Heart left ventricle (tissue), 16 donors: ENCODE measurements around the gene FAM89B. TPM values are rescaled to one million over a fixed set of nuclear protein-coding genes. Genes with fewer than 3 reads are reported as not detected.
A peak's percentile ranks its signal among the peaks of the same experiment; 100 is the strongest.

Experiments
- ATAC-seq, 4 donors: fragments of 200-7000 bp; cut with Tn5 transposase; one replicate each; pipeline ENCODE4 v1.9.1; 2020 to 2022; ENCODE audit warnings: moderate library complexity in 4 of 4, mild to moderate bottlenecking in 3 of 4, moderate number of reproducible peaks in 1 of 4
- DNase-seq, 5 donors: peaks; one replicate each; pipeline ENCODE4 v3.0.0-alpha.2; 2020
- H3K27ac ChIP-seq, 12 donors: fragments of 200-600 bp; sonication (generic) in 4 of 12; one replicate each; pipeline versions ENCODE4 v1.5.0 to v1.8.0; 2016 to 2022; ENCODE audit warnings: mild to moderate bottlenecking in 2 of 12
- H3K27me3 ChIP-seq, 9 donors: fragments of 200-600 bp; sonication (generic) in 2 of 9; one replicate each; pipeline versions ENCODE4 v1.5.1 to v1.8.0; 2016 to 2022; ENCODE audit warnings: mild to moderate bottlenecking in 3 of 9
- H3K36me3 ChIP-seq, 9 donors: fragments of 200-600 bp; sonication (generic) in 2 of 9; one replicate each; pipeline versions ENCODE4 v1.5.0 to v1.8.0; 2018 to 2022; ENCODE audit warnings: mild to moderate bottlenecking in 2 of 9
- H3K4me1 ChIP-seq, 12 donors: fragments of 200-600 bp; sonication (generic) in 4 of 12; one replicate each; pipeline versions ENCODE4 v1.5.0 to v1.8.0; 2016 to 2022; ENCODE audit warnings: mild to moderate bottlenecking in 3 of 12
- H3K4me3 ChIP-seq, 12 donors: fragments of 200-600 bp; sonication (generic) in 4 of 12; one replicate each; pipeline versions ENCODE4 v1.5.0 to v1.8.0; 2017 to 2022; ENCODE audit warnings: mild to moderate bottlenecking in 9 of 12, moderate library complexity in 4 of 12
- H3K9me3 ChIP-seq, 12 donors: fragments of 200-600 bp; sonication (generic) in 4 of 12; one replicate each; pipeline versions ENCODE4 v1.5.0 to v1.8.0; 2016 to 2022; ENCODE audit warnings: mild to moderate bottlenecking in 1 of 12
- POLR2A ChIP-seq, 2 donors: fragments of 450-650 bp; IDR thresholded peaks; one replicate each; pipeline ENCODE4 v1.6.1; 2017; ENCODE audit warnings: antibody characterized with exemption in 2 of 2, mild to moderate bottlenecking in 2 of 2, moderate library complexity in 2 of 2
- WGBS, 4 donors: extraction: QIAGEN DNeasy Blood & Tissue Kit in 2 of 4; methylation state at CpG; one replicate each; pipeline versions ENCODE4 v1.1.5 to v1.1.7; 2013 to 2018; 5-methylcytosine and 5-hydroxymethylcytosine counted together
- intact Hi-C, 10 donors: fragments of 100-400 bp; cut with DNase I; formaldehyde crosslinking; loops; one replicate each; pipeline versions ENCODE4 v1.11.1 to v1.14.2; 2022
- polyA plus RNA-seq, 2 donors: library from polyadenylated mRNA; stranded (reverse); fragments of 200-250 nt; gene quantifications; one replicate each; pipeline ENCODE4 v1.2.3, GENCODE V29; 2013
- total RNA-seq, 9 donors: library from RNA; depleted of rRNA in 2 of 9; stranded (reverse); fragments of >200 nt in 2 of 9; fragmentation: NEBNext Ultra II Directional in 3 of 9; extraction: Animal tissue kit (Norgen Biotek cat#: 25700) in 3 of 9; gene quantifications; one replicate each; pipeline versions ENCODE4 v1.1.0 to v1.2.4, GENCODE V29; 2016 to 2023
- TF ChIP-seq, protein P1 (sequence below), 12 donors: fragments of 200-600 bp; sonication (generic) in 4 of 12; IDR thresholded peaks; one replicate each; pipeline versions ENCODE4 v1.5.0 to v1.8.0; 2018 to 2022; ENCODE audit warnings: antibody characterized with exemption in 12 of 12, mild to moderate bottlenecking in 5 of 12
- donor health status: ischemic (EF 13 %, LVEDD 7.1; RV severe dilation, severe dysfunction).
- donor health status: healthy with polysubstance abuse.
- donor health status: DM: no; HTN: yes; CAD: no.
- donor health status: DM: no; HTN: no; CAD: no.
- donor health status: ischemic (EF 25% LVEDD 6.9; RV normal size, moderate dysfunction).
- donor health status: ischemic (EF 25% LVEDD 5.7; RV mildly dilated, moderate dysfunction).
- donor health status: healthy.
- donor health status: DM: yes; HTN: yes; CAD: no.
- donor health status: ischemic (EF 35%, LVEDD 5.7; RV mildly dilated, moderate dysfunction).
- donor health status: nonischemic (EF 11% LVEDD 7.7; RV severe dilation, severe dysfunction).
- donor health status: DM: yes; HTN: yes; CAD: no.
- donor health status: PGD.
- donor health status: ischemic (EF 29% LVEDD 5.4; RV normal size, mild dysfunction).
- donor health status: nonischemic (EF 23%, LVEDD 6.1; RV moderate dilation, normal function).

FAM89B gene
- total and polyA plus RNA-seq, 11 donors = 25.8 to 87.9 (median 44.2) TPM

DNA sequence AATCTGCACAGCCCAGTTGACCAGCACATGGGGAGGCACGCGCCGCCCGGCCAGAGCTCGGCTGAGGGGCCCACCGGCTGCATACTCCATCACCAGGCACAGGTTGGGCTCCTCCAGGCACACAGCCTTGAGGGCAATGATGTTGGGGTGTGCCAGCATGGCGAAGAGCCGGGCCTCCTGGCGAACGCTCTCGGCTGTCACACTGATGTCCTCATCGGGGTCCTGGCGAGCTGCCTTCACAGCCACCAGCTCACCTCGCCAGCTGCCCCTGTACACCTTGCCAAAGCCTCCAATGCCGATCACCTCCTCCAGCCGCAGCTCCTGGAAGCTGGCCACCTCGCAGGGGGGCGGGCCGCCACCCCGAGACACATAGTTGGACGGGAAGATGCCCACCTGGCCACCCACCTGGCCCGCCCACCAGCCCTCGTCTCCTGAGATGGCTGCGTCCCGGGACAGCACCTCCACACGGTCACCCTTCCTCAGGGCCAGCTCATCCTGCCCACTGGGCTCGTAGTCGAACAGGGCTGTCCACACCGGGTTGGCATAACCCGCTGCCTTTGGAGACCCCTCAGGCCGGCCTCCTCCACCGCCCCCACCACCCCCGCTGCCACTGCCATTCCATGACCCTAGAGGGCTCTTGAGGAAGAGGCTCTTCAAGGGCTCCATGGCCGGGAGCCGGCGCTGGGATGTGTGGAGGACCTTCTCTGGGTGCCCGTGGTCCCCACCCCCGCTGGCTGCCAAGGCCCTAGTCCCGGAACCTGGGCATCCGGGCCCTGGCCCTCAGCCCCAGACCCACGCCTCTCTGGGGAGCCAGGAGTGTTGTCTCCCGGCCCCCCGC lies 41.0 kb downstream of the FAM89B start:
- peak in 2 of 5 donors; percentile 53 to 69 for DNase-seq
- ATAC-seq = no peak

DNA sequence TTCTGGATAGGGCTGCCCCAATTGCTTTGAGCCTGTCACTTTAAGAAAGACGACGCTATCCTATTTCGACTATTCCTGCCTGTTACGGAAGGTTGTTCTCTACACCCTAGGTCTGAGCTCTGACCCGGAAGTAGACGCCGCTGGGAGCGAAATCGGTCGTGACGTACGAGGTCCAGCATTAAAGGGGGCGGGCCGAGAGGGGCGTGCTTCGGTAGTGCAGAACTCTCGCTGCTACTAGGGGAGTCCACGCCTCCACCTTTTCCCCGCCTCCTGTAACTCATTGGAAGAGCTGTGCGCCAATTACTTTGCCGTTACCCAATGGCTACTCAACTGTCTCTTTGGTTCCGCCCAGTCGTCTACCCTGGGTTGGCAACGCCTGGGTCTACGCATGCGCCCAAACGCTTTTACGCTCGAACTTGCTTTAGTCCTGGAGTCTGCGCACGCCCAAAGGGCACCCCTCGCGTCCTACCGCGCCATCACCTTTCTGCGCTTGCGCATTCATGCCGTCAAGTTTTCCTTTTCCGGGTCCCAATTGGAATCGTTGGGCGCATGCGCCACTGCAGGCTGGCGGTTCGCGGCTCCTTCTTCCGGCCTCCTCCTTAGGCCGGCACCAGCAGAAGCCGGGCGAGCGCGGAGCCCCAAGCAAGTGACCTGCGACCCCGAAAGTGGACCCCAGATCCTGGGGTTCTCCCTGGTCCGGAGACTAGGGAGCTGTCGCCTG lies 43.1 kb downstream of the FAM89B start, which contains the start of gene PCNX3:
PCNX3 (plus strand) TSS at position 548 of the 721 bp plus-strand sequence. CDS start 536 bp downstream, outside the sequence.
- Histone ChIP-seq H3K9me3 (no peaks in the 10 kb centered on the region), H3K27ac (peak within 1 kb of the TSS; percentile 95 to 99 (median 97)), H3K27me3 (no peaks in the 10 kb centered on the region), H3K36me3 (peaks cover 0 to 54% (median 40%) of the 10 kb centered on the region in 9 donors), H3K4me1 (peaks cover 5 to 57% (median 34%) of the 10 kb centered on the region in 12 donors), H3K4me3 (peak within 1 kb of the TSS; percentile 89 to 100 (median 96))
- TF ChIP-seq POLR2A (IDR thresholded peaks at IDR 0.05) = peak in 1 of 2 donors; percentile 68
- TF ChIP-seq, protein P1, sequence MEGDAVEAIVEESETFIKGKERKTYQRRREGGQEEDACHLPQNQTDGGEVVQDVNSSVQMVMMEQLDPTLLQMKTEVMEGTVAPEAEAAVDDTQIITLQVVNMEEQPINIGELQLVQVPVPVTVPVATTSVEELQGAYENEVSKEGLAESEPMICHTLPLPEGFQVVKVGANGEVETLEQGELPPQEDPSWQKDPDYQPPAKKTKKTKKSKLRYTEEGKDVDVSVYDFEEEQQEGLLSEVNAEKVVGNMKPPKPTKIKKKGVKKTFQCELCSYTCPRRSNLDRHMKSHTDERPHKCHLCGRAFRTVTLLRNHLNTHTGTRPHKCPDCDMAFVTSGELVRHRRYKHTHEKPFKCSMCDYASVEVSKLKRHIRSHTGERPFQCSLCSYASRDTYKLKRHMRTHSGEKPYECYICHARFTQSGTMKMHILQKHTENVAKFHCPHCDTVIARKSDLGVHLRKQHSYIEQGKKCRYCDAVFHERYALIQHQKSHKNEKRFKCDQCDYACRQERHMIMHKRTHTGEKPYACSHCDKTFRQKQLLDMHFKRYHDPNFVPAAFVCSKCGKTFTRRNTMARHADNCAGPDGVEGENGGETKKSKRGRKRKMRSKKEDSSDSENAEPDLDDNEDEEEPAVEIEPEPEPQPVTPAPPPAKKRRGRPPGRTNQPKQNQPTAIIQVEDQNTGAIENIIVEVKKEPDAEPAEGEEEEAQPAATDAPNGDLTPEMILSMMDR (IDR thresholded peaks at IDR 0.05) = no peak
- ATAC-seq = peak; percentile 86 to 90 (median 88)
- WGBS, 4 donors = 0% methylated on average over 43 to 55 of the region's 55 CpGs
- peak; percentile 100 for DNase-seq
- intact Hi-C loops = loop anchor here in 5 of 10 donors (2.0 to 10.0 kb wide), 7 partner anchors 37 to 242 kb away; partner anchors contain the start of genes CFL1 (in 1 of the 5), KAT5 (in 1 of the 5) and RELA (in 1 of the 5)

More for the DNA sequence above, 41.0 kb downstream of the FAM89B start:
- H3K36me3 ChIP-seq = peaks cover 0 to 53% (median 34%) of the 10 kb centered on the region in 9 donors
- H3K27me3 ChIP-seq = no peaks in the 10 kb centered on the region
- H3K27ac ChIP-seq = peak overlapping the region; percentile 93 to 99 (median 97)
- peak overlapping the region; percentile 64 to 100 (median 96) for H3K4me3 ChIP-seq
- peaks cover 5 to 77% (median 50%) of the 10 kb centered on the region in 12 donors for H3K4me1 ChIP-seq
- 13 to 27% (median 18%) methylated on average over 13 to 43 of the region's 43 CpGs for WGBS, 4 donors
- no peak for TF ChIP-seq POLR2A (IDR thresholded peaks at IDR 0.05)
- TF ChIP-seq, protein P1 (IDR thresholded peaks at IDR 0.05) = no peak
- no peaks in the 10 kb centered on the region for H3K9me3 ChIP-seq
- intact Hi-C loops = loop anchor here in 6 of 10 donors (2.0 to 10.0 kb wide), 5 partner anchors 36 to 161 kb away; partner anchors contain the start of genes EHBP1L1 (in 3 of the 6), FAM89B (in 2 of the 6), KAT5 (in 1 of the 6) and ZNRD2 (in 1 of the 6)

DNA sequence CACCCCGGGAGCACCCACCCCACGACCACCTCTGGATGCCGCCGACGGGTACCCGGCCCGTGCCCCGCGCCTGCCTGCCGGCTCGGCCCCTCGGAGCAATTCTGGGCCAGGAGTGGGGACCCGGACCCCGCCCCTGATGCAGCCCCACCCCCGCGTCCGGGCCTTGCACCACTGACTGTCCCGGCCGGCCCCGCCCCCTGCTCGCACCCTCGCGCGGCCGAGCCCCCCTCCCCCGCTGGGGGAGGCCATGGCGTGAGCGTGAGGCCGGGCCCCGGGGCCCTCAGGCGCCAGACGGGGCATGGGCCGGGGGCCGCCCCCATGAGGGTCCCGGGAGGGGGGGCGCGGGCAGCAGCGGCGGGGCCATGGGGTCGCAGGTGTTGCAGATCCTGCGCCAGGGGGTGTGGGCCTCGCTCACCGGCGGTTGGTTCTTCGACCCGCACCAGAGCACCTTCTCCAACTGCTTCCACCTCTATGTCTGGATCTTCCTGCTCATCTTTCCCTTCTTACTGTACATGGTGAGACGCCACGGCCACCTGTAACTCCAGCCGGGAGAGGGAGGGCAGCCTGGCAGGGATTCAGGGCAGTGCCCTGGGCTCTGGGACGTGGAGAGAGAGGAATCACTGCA lies 43.7 kb downstream of the FAM89B start:
- Histone ChIP-seq H3K9me3 (no peaks in the 10 kb centered on the region), H3K36me3 (peaks cover 0 to 57% (median 43%) of the 10 kb centered on the region in 9 donors), H3K4me1 (peaks cover 5 to 50% (median 31%) of the 10 kb centered on the region in 12 donors), H3K27ac (peak overlapping the region in 11 of 12 donors; percentile 88 to 99 (median 96)), H3K4me3 (peak overlapping the region; percentile 80 to 100 (median 96)), H3K27me3 (no peaks in the 10 kb centered on the region)
- ATAC-seq = peak in 2 of 4 donors; percentile 0 to 2
- peak in 1 of 5 donors; percentile 70 for DNase-seq
- no peak for TF ChIP-seq POLR2A (IDR thresholded peaks at IDR 0.05)
- TF ChIP-seq, protein P1 (IDR thresholded peaks at IDR 0.05) = no peak
- WGBS, 4 donors = 0 to 2% (median 1%) methylated on average over 10 to 50 of the region's 50 CpGs
- intact Hi-C loops = loop anchor here in 5 of 10 donors (2.0 to 10.0 kb wide), 8 partner anchors 19 to 241 kb away; partner anchors contain the start of genes CFL1 (in 1 of the 5), KAT5 (in 1 of the 5) and RELA (in 1 of the 5)
